CD14-positive monocyte (primary cell): ENCODE data around the gene MRGPRD. TPM values are rescaled to one million over a fixed set of nuclear protein-coding genes. Genes with fewer than 3 reads are reported as not detected.

Source experiments
- DNase-seq, 3 donors: peaks; one replicate each; pipeline ENCODE4 v3.0.0-alpha.2; 2011 to 2022
- H2AFZ ChIP-seq: 2 replicates; pipeline ENCODE4 v1.6.0; 2012; ENCODE audit warnings: mild to moderate bottlenecking, low read depth, low read length, inconsistent platforms; ENCODE audit not compliant: insufficient read depth, poor library complexity, severe bottlenecking
- H3K27ac ChIP-seq, 2 donors: 1 replicate in 1 of 2; 2 replicates in 1 of 2; pipeline ENCODE4 v1.5.1; 2012 to 2013; ENCODE audit warnings: low read length in 2 of 2, control low read depth in 1 of 2, inconsistent platforms in 1 of 2, low read depth in 1 of 2, mild to moderate bottlenecking in 1 of 2
- H3K27me3 ChIP-seq, 2 donors: one replicate each; pipeline versions ENCODE4 v1.6.0 to v1.6.1; 2011 to 2013; ENCODE audit warnings: low read length in 2 of 2; ENCODE audit not compliant: control insufficient read depth in 2 of 2, insufficient read depth in 2 of 2
- H3K36me3 ChIP-seq, 2 donors: replicated peaks in 1 of 2; 1 replicate in 1 of 2; 2 replicates in 1 of 2; pipeline versions ENCODE4 v1.5.1 to v1.6.1; 2012 to 2013; ENCODE audit warnings: low read length in 2 of 2, control low read depth in 1 of 2, inconsistent platforms in 1 of 2, mild to moderate bottlenecking in 1 of 2; ENCODE audit not compliant: insufficient read depth in 2 of 2, control insufficient read depth in 1 of 2
- H3K4me1 ChIP-seq, 2 donors: 1 replicate in 1 of 2; 2 replicates in 1 of 2; pipeline versions ENCODE4 v1.5.1 to v1.6.1; 2012 to 2013; ENCODE audit warnings: low read length in 2 of 2, control low read depth in 1 of 2, inconsistent platforms in 1 of 2, mild to moderate bottlenecking in 1 of 2, moderate library complexity in 1 of 2; ENCODE audit not compliant: insufficient read depth in 2 of 2, control insufficient read depth in 1 of 2
- H3K4me2 ChIP-seq: replicated peaks from 2 replicates; pipeline ENCODE3; 2012; ENCODE audit warnings: low read length, moderate library complexity, mild to moderate bottlenecking; ENCODE audit not compliant: poor library complexity, severe bottlenecking; ENCODE audit errors: extremely low read depth
- H3K4me3 ChIP-seq, 3 experiments: fragments of 200-600 bp in 1 of 3; sonication (generic) in 1 of 3; replicated peaks in 1 of 3; 1 replicate in 2 of 3; 2 replicates in 1 of 3; pipeline ENCODE4 v1.5.1; 2011 to 2013; ENCODE audit warnings: low read length in 3 of 3, mild to moderate bottlenecking in 3 of 3, control low read depth in 2 of 3, low read depth in 2 of 3, inconsistent platforms in 1 of 3, moderate library complexity in 1 of 3
- H3K79me2 ChIP-seq: 2 replicates; pipeline ENCODE4 v1.6.0; 2012; ENCODE audit warnings: mild to moderate bottlenecking, control low read depth, inconsistent platforms, low read length, moderate library complexity; ENCODE audit not compliant: insufficient read depth
- H3K9ac ChIP-seq: 2 replicates; pipeline ENCODE4 v1.6.0; 2017; ENCODE audit warnings: low read length, mild to moderate bottlenecking; ENCODE audit not compliant: insufficient read depth, poor library complexity, severe bottlenecking
- H3K9me3 ChIP-seq, 2 donors: replicated peaks in 1 of 2; 1 replicate in 1 of 2; 2 replicates in 1 of 2; pipeline versions ENCODE4 v1.5.1 to v1.6.1; 2012 to 2013; ENCODE audit warnings: low read length in 2 of 2, control low read depth in 1 of 2; ENCODE audit not compliant: control insufficient read depth in 1 of 2, insufficient read depth in 1 of 2
- H4K20me1 ChIP-seq: 2 replicates; pipeline ENCODE4 v1.6.0; 2012; ENCODE audit warnings: mild to moderate bottlenecking, low read length, control low read depth, moderate library complexity; ENCODE audit not compliant: insufficient read depth
- H3K27ac Mint-ChIP-seq, 7 donors: one replicate each; pipeline ENCODE4 v1.8.0; 2020; ENCODE audit warnings: mild to moderate bottlenecking in 7 of 7, mixed read lengths in 7 of 7, moderate library complexity in 6 of 7, inconsistent platforms in 2 of 7
- H3K27me3 Mint-ChIP-seq, 3 donors: one replicate each; pipeline ENCODE4 v1.8.0; 2021 to 2022; ENCODE audit warnings: low read depth in 3 of 3, mild to moderate bottlenecking in 3 of 3, mixed read lengths in 3 of 3, moderate library complexity in 3 of 3, inconsistent platforms in 1 of 3
- H3K36me3 Mint-ChIP-seq, 2 donors: one replicate each; pipeline ENCODE4 v1.8.0; 2020; ENCODE audit warnings: mixed read lengths in 2 of 2, inconsistent platforms in 1 of 2, mild to moderate bottlenecking in 1 of 2
- H3K4me1 Mint-ChIP-seq: one replicate; pipeline ENCODE4 v1.8.0; 2020; ENCODE audit warnings: mild to moderate bottlenecking, mixed read lengths
- H3K4me3 Mint-ChIP-seq, 2 donors: one replicate each; pipeline ENCODE4 v1.8.0; 2020; ENCODE audit warnings: mild to moderate bottlenecking in 2 of 2, mixed read lengths in 2 of 2, moderate library complexity in 1 of 2
- H3K9me3 Mint-ChIP-seq, 7 donors: one replicate each; pipeline ENCODE4 v1.8.0; 2020 to 2022; ENCODE audit warnings: mixed read lengths in 7 of 7, mild to moderate bottlenecking in 6 of 7, moderate library complexity in 6 of 7, inconsistent platforms in 2 of 7
- WGBS: methylation state at CpG from one replicate; pipeline ENCODE4 v1.1.5; 2013; ENCODE audit warnings: missing lambda C conversion rate; ENCODE audit not compliant: insufficient coverage; 5-methylcytosine and 5-hydroxymethylcytosine counted together
- intact Hi-C, 2 donors: fragments of 100-400 bp; cut with micrococcal nuclease; formaldehyde crosslinking; loops; one replicate each; pipeline versions ENCODE4 v1.15.0 to v1.15.1; 2023
- polyA plus RNA-seq, 3 donors: library from polyadenylated mRNA; depleted of rRNA in 1 of 3; unstranded in 2 of 3; stranded (reverse) in 1 of 3; fragments of 300-500 nt in 2 of 3; fragments of >200 nt in 1 of 3; fragmentation: Illumina TruSeq in 2 of 3; gene quantifications; 1 replicate in 2 of 3; 2 replicates in 1 of 3; pipeline ENCODE4 v1.2.3, GENCODE V29; 2012 to 2021
- TF ChIP-seq, protein P1 (sequence below): fragments of 200-600 bp; IDR thresholded peaks from one replicate; pipeline ENCODE4 v1.8.0; 2022; ENCODE audit warnings: antibody characterized with exemption, mild to moderate bottlenecking

The MRGPRD gene
- polyA plus RNA-seq, 3 donors: not detected

DNA sequence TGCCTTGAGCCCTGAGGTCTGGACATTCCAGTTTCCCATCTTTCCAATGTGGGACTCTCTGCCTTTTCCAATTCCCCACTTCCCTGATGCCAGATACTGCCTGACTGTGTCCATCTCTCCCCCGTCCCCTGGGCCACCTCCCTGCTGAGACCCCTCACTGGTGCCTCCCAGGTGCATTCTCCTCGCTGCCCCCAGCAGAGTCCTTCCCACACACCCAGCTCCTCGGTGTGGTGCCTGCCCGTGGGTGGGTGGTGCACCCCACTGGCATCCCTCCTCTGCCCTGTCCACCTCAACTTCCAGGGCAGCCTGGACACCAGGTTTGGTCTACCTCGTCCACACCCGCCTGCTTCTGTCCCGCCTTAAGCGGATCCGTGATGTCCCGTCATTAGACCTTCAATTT, 37.2 kb upstream of the MRGPRD start:
- H3K27me3 Mint-ChIP-seq: peaks cover 15 to 27% (median 23%) of the 10 kb centered on the region in 3 donors
- 89% methylated on average over 10 of the region's 10 CpGs for WGBS
- H3K4me2 ChIP-seq: no peak overlapping the region

DNA sequence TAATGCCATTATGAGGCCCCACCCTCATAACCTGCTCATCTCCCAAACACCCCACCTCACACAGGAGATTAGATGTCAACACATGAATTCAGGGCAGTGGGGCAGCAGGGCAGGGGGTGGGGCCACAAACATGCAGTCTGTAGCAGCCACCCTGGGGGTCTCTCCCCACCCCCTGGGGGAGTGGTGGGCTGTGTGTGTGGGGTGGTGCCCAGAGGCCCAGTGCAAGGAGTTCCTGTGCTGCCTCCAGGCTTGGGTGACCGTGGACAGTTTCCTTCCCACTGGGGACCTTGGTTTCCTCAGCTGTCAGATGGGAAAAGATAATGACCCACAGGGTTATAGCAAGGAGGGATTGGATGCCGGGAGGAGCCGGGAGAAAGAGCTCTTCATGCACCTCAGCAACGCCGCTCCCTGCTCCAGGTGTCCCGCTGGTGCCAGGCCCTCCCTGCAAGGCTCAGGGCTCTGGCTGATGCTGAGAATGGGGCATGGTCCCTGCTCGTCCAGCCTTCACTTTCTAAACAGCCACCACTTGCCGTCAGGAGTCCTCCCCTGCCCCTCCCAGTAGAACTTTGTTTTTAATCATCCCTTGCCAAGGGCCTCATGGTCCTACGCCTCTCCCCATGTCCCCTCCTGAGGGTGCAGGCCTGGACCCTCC, 34.2 kb upstream of the MRGPRD start:
- H3K4me1 ChIP-seq: peaks cover 37 to 39% of the 10 kb centered on the region in 2 donors
- H3K79me2 ChIP-seq: no peaks in the 10 kb centered on the region
- H3K36me3 ChIP-seq: no peaks in the 10 kb centered on the region
- H4K20me1 ChIP-seq: no peaks in the 10 kb centered on the region
- H3K4me3 ChIP-seq: no peak overlapping the region
- H2AFZ ChIP-seq: no peak overlapping the region
- H3K36me3 Mint-ChIP-seq: peaks cover 3% of the 10 kb centered on the region in 2 donors
- H3K27ac Mint-ChIP-seq: no peak overlapping the region
- no peak overlapping the region for H3K4me2 ChIP-seq
- peaks cover 0 to 46% of the 10 kb centered on the region in 2 donors for H3K27me3 ChIP-seq
- H3K4me1 Mint-ChIP-seq: peaks cover 30% of the 10 kb centered on the region
- H3K27ac ChIP-seq: no peak overlapping the region
- H3K9me3 ChIP-seq: no peaks in the 10 kb centered on the region
- 56% methylated on average over 6 of the region's 9 CpGs for WGBS
- peaks cover 28 to 49% (median 48%) of the 10 kb centered on the region in 3 donors for H3K27me3 Mint-ChIP-seq
- TF ChIP-seq, protein P1, sequence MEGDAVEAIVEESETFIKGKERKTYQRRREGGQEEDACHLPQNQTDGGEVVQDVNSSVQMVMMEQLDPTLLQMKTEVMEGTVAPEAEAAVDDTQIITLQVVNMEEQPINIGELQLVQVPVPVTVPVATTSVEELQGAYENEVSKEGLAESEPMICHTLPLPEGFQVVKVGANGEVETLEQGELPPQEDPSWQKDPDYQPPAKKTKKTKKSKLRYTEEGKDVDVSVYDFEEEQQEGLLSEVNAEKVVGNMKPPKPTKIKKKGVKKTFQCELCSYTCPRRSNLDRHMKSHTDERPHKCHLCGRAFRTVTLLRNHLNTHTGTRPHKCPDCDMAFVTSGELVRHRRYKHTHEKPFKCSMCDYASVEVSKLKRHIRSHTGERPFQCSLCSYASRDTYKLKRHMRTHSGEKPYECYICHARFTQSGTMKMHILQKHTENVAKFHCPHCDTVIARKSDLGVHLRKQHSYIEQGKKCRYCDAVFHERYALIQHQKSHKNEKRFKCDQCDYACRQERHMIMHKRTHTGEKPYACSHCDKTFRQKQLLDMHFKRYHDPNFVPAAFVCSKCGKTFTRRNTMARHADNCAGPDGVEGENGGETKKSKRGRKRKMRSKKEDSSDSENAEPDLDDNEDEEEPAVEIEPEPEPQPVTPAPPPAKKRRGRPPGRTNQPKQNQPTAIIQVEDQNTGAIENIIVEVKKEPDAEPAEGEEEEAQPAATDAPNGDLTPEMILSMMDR: no peak
- peaks cover 0 to 3% (median 2%) of the 10 kb centered on the region in 7 donors for H3K9me3 Mint-ChIP-seq
- H3K9ac ChIP-seq: no peak overlapping the region
- H3K4me3 Mint-ChIP-seq: no peak overlapping the region
- intact Hi-C loops: no loop called here
- DNase-seq: no peak

More for the DNA sequence above, 37.2 kb upstream of the MRGPRD start:
- Histone ChIP-seq H3K79me2 (no peaks in the 10 kb centered on the region), H2AFZ (no peak overlapping the region), H3K4me3 (no peak overlapping the region), H3K9ac (no peak overlapping the region), H3K36me3 (no peaks in the 10 kb centered on the region), H3K27me3 (peaks cover 0 to 20% of the 10 kb centered on the region in 2 donors), H3K4me1 (peaks cover 8 to 10% of the 10 kb centered on the region in 2 donors), H3K27ac (no peak overlapping the region), H3K9me3 (no peaks in the 10 kb centered on the region), H4K20me1 (no peaks in the 10 kb centered on the region)
- Mint-ChIP-seq H3K4me3 (no peak overlapping the region), H3K4me1 (peaks cover 5% of the 10 kb centered on the region), H3K36me3 (no peaks in the 10 kb centered on the region), H3K9me3 (peaks cover 0 to 3% (median 2%) of the 10 kb centered on the region in 7 donors), H3K27ac (no peak overlapping the region)
- intact Hi-C loops: no loop called here
- TF ChIP-seq, protein P1: no peak
- no peak for DNase-seq
